ENCODE measurements around the gene AFDN. TPM values are rescaled to one million over a fixed set of nuclear protein-coding genes. Genes with fewer than 3 reads are reported as not detected.

AFDN gene
- total RNA-seq (192 and 198 TPM in 2 replicates), polyA plus RNA-seq (130 and 173 TPM in 2 replicates)

- Histone ChIP-seq H3K36me3 (replicated peaks; ENCODE audit: insufficient read depth, low read depth) (no peaks in the 10 kb centered on the region), H3K79me2 (peaks cover 44% of the 10 kb centered on the region), H3K4me1 (ENCODE audit: insufficient read depth) (peaks cover 19% of the 10 kb centered on the region), H4K20me1 (ENCODE audit: insufficient read depth, poor library complexity, severe bottlenecking) (peaks cover 41% of the 10 kb centered on the region), H3K4me2 (peak within 1 kb of the TSS; percentile 95), H2AFZ (peak within 1 kb of the TSS; percentile 92), H3K4me3 (peak within 1 kb of the TSS; percentile 92), H3K27ac (peak within 1 kb of the TSS; percentile 97), H3K27me3 (no peaks in the 10 kb centered on the region), H3K9me2 (replicated peaks; ENCODE audit: insufficient read depth) (no peaks in the 10 kb centered on the region), H3K9me3 (ENCODE audit: low read depth) (no peaks in the 10 kb centered on the region)
- WGBS (ENCODE audit: low lambda C conversion rate, missing lambda C conversion rate) = 0% methylated on average over 20 of the region's 108 CpGs
- no peak for DNase-seq (ENCODE audit: low spot score)
- TF ChIP-seq EZH2 (IDR thresholded peaks at IDR 0.05; ENCODE audit: borderline replicate concordance) (no peak), EZH2phosphoT487 (IDR thresholded peaks at IDR 0.05; ENCODE audit: low read depth, severe bottlenecking, unreplicated experiment) (no peak), CTCF (IDR thresholded peaks at IDR 0.05; ENCODE audit: poor library complexity) (no peak)
Measured at GRCh38 chr6:167826896-167827582, at the start of gene AFDN. TSS of gene AFDN (plus strand) at chr6:167826911. CDS start at chr6:167827133, 222 bp downstream.

GRCh38 chr6:167778497-167779128, 48.1 kb upstream of the AFDN start:
- Histone ChIP-seq H3K27ac (peak overlapping the region; percentile 80), H3K79me2 (no peaks in the 10 kb centered on the region), H3K4me1 (ENCODE audit: insufficient read depth) (peaks cover 21% of the 10 kb centered on the region), H2AFZ (peak overlapping the region; percentile 51), H3K36me3 (replicated peaks; ENCODE audit: insufficient read depth, low read depth) (no peaks in the 10 kb centered on the region), H3K4me2 (peak overlapping the region; percentile 20), H3K27me3 (no peaks in the 10 kb centered on the region), H3K9me2 (replicated peaks; ENCODE audit: insufficient read depth) (no peaks in the 10 kb centered on the region), H3K9me3 (ENCODE audit: low read depth) (no peaks in the 10 kb centered on the region), H4K20me1 (ENCODE audit: insufficient read depth, poor library complexity, severe bottlenecking) (no peaks in the 10 kb centered on the region), H3K4me3 (no peak overlapping the region)
- no peak for TF ChIP-seq CTCF (IDR thresholded peaks at IDR 0.05; ENCODE audit: poor library complexity)
- no peak for TF ChIP-seq EZH2phosphoT487 (IDR thresholded peaks at IDR 0.05; ENCODE audit: low read depth, severe bottlenecking, unreplicated experiment)
- no peak for TF ChIP-seq EZH2 (IDR thresholded peaks at IDR 0.05; ENCODE audit: borderline replicate concordance)
- peak; percentile 71 for DNase-seq (ENCODE audit: low spot score)
- 67% methylated on average over 21 of the region's 21 CpGs for WGBS (ENCODE audit: low lambda C conversion rate, missing lambda C conversion rate)

- H3K9me3 ChIP-seq (ENCODE audit: low read depth) = no peaks in the 10 kb centered on the region
- no peak for DNase-seq (ENCODE audit: low spot score)
- H3K4me3 ChIP-seq = no peak overlapping the region
- no peaks in the 10 kb centered on the region for H3K9me2 ChIP-seq (replicated peaks; ENCODE audit: insufficient read depth)
- H3K27ac ChIP-seq = peak overlapping the region; percentile 80
- peaks cover 21% of the 10 kb centered on the region for H3K4me1 ChIP-seq (ENCODE audit: insufficient read depth)
- 94% methylated on average over 20 of the region's 20 CpGs for WGBS (ENCODE audit: low lambda C conversion rate, missing lambda C conversion rate)
- no peaks in the 10 kb centered on the region for H3K36me3 ChIP-seq (replicated peaks; ENCODE audit: insufficient read depth, low read depth)
- no peak overlapping the region for H2AFZ ChIP-seq
- no peaks in the 10 kb centered on the region for H4K20me1 ChIP-seq (ENCODE audit: insufficient read depth, poor library complexity, severe bottlenecking)
- H3K4me2 ChIP-seq = no peak overlapping the region
- no peaks in the 10 kb centered on the region for H3K79me2 ChIP-seq
- no peaks in the 10 kb centered on the region for H3K27me3 ChIP-seq
- no peak for TF ChIP-seq CTCF (IDR thresholded peaks at IDR 0.05; ENCODE audit: poor library complexity)
- no peak for TF ChIP-seq EZH2phosphoT487 (IDR thresholded peaks at IDR 0.05; ENCODE audit: low read depth, severe bottlenecking, unreplicated experiment)
- no peak for TF ChIP-seq EZH2 (IDR thresholded peaks at IDR 0.05; ENCODE audit: borderline replicate concordance)
Measured at GRCh38 chr6:167779129-167779992, 47.4 kb upstream of the AFDN start.
